ENCODE data around the gene CELF2. TPM values are rescaled to one million over a fixed set of nuclear protein-coding genes. Genes with fewer than 3 reads are reported as not detected.

Gene CELF2
- total RNA-seq, 1 experiment from 2014 or later = 0.27 TPM

- no peaks in the 10 kb centered on the region for H3K36me3 Mint-ChIP-seq (ENCODE audit: insufficient read depth, unreplicated experiment)
- DNase-seq = no peak
- intact Hi-C loops (cut with micrococcal nuclease; ENCODE audit: unreplicated experiment) = no loop called here
- no TSS peak for BruUV-seq (replicated peaks)
- H3K4me3 Mint-ChIP-seq (ENCODE audit: unreplicated experiment) = no peak overlapping the region
- no peaks in the 10 kb centered on the region for H3K9me3 Mint-ChIP-seq (ENCODE audit: unreplicated experiment)
- ChIA-PET CTCF (no interaction called here), POLR2A (interaction anchor here (0.5 kb wide), 1 partner anchor 475 kb away, joined by 3 read pairs; no protein-coding TSS in a partner anchor)
- H3K27me3 Mint-ChIP-seq (ENCODE audit: insufficient read depth, unreplicated experiment) = peaks cover 44% of the 10 kb centered on the region
- H3K27ac Mint-ChIP-seq (ENCODE audit: unreplicated experiment) = no peak overlapping the region
- no peak for TF ChIP-seq CTCF (IDR thresholded peaks at IDR 0.05; ENCODE audit: insufficient read depth in 1 of 2, low read depth in 1 of 2, low read length in 1 of 2, severe bottlenecking in 1 of 2, unreplicated experiment in 1 of 2)
- Histone ChIP-seq H3K9me3 (no peaks in the 10 kb centered on the region), H3K4me1 (no peaks in the 10 kb centered on the region), H3K4me3 (ENCODE audit: low read depth, low read length) (no peak overlapping the region), H3K36me3 (ENCODE audit: control insufficient read depth, insufficient read depth, low read length) (no peaks in the 10 kb centered on the region), H3K27me3 (replicated peaks; ENCODE audit: control insufficient read depth, insufficient read depth, low read length) (peaks cover 6% of the 10 kb centered on the region)
- H3K4me1 Mint-ChIP-seq (ENCODE audit: low read depth, unreplicated experiment) = no peaks in the 10 kb centered on the region
These were observed 3.8 kb upstream of the CELF2 start for GRCh38 chr10:11013836-11014235.

DNA sequence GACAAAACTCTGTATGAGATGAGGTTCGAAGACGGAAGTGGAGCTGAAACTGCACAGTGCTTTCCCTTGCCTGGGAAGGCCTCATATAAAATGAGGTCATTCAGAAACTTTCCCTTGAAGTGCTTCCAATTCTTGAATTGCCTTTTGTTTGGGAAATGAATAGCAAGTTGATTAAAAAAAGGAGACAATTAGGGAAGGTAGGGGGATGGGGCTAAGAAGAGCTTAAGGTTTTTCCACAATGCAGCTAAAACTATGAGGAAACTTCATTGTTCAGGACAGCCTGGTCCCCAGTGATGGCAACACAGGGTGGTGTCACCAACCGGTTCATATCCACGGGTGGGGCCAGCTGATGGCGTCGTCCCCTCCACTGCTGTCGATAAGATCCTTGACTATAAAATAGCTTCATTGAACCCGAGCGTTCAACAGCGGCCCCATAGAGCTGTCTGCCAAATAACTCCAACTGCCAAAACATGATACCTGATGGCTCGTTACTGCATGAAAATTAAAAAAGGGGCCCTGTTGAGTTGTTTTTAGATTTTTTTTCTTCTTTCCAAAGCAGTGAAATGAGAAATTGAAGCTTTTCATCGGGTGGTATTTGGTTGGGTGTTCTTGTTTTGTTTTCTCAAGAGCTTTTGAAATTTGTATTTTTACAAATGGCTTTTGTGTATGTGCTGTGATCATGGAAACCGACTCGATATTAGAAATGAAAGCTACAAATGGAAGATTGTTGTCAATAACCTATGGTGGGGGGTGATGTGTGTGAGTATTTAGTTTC, 2.8 kb upstream of the CELF2 start:
- TF ChIP-seq CTCF (IDR thresholded peaks at IDR 0.05; ENCODE audit: insufficient read depth in 1 of 2, low read depth in 1 of 2, low read length in 1 of 2, severe bottlenecking in 1 of 2, unreplicated experiment in 1 of 2) = no peak
- no peaks in the 10 kb centered on the region for H3K4me1 ChIP-seq
- no peak for DNase-seq
- H3K27me3 Mint-ChIP-seq (ENCODE audit: insufficient read depth, unreplicated experiment) = peaks cover 47% of the 10 kb centered on the region
- H3K27ac Mint-ChIP-seq (ENCODE audit: unreplicated experiment) = no peak overlapping the region
- no peaks in the 10 kb centered on the region for H3K4me1 Mint-ChIP-seq (ENCODE audit: low read depth, unreplicated experiment)
- H3K9me3 Mint-ChIP-seq (ENCODE audit: unreplicated experiment) = no peaks in the 10 kb centered on the region
- POLR2A ChIA-PET = no interaction called here
- no peak overlapping the region for H3K4me3 ChIP-seq (ENCODE audit: low read depth, low read length)
- H3K36me3 Mint-ChIP-seq (ENCODE audit: insufficient read depth, unreplicated experiment) = no peaks in the 10 kb centered on the region
- H3K36me3 ChIP-seq (ENCODE audit: control insufficient read depth, insufficient read depth, low read length) = no peaks in the 10 kb centered on the region
- BruUV-seq (replicated peaks) = no TSS peak
- intact Hi-C loops (cut with micrococcal nuclease; ENCODE audit: unreplicated experiment) = no loop called here
- H3K27me3 ChIP-seq (replicated peaks; ENCODE audit: control insufficient read depth, insufficient read depth, low read length) = peaks cover 6% of the 10 kb centered on the region
- H3K4me3 Mint-ChIP-seq (ENCODE audit: unreplicated experiment) = no peak overlapping the region
- CTCF ChIA-PET = no interaction called here
- no peaks in the 10 kb centered on the region for H3K9me3 ChIP-seq

- Histone ChIP-seq H3K9me3 (no peaks in the 10 kb centered on the region), H3K27me3 (replicated peaks; ENCODE audit: control insufficient read depth, insufficient read depth, low read length) (peaks cover 6% of the 10 kb centered on the region), H3K4me1 (no peaks in the 10 kb centered on the region), H3K4me3 (ENCODE audit: low read depth, low read length) (no peak overlapping the region), H3K36me3 (ENCODE audit: control insufficient read depth, insufficient read depth, low read length) (no peaks in the 10 kb centered on the region)
- H3K4me3 Mint-ChIP-seq (ENCODE audit: unreplicated experiment) = no peak overlapping the region
- no peak for DNase-seq
- intact Hi-C loops (cut with micrococcal nuclease; ENCODE audit: unreplicated experiment) = no loop called here
- H3K27me3 Mint-ChIP-seq (ENCODE audit: insufficient read depth, unreplicated experiment) = peaks cover 50% of the 10 kb centered on the region
- TF ChIP-seq CTCF (IDR thresholded peaks at IDR 0.05; ENCODE audit: insufficient read depth in 1 of 2, low read depth in 1 of 2, low read length in 1 of 2, severe bottlenecking in 1 of 2, unreplicated experiment in 1 of 2) = no peak
- BruUV-seq (replicated peaks) = no TSS peak
- ChIA-PET POLR2A (no interaction called here), CTCF (no interaction called here)
- H3K4me1 Mint-ChIP-seq (ENCODE audit: low read depth, unreplicated experiment) = no peaks in the 10 kb centered on the region
- H3K27ac Mint-ChIP-seq (ENCODE audit: unreplicated experiment) = no peak overlapping the region
- H3K9me3 Mint-ChIP-seq (ENCODE audit: unreplicated experiment) = no peaks in the 10 kb centered on the region
- no peaks in the 10 kb centered on the region for H3K36me3 Mint-ChIP-seq (ENCODE audit: insufficient read depth, unreplicated experiment)
These were observed 2.2 kb upstream of the CELF2 start for GRCh38 chr10:11015446-11015934.
